Measurements from ENCODE around the gene FBXL20.

The FBXL20 gene

DNA sequence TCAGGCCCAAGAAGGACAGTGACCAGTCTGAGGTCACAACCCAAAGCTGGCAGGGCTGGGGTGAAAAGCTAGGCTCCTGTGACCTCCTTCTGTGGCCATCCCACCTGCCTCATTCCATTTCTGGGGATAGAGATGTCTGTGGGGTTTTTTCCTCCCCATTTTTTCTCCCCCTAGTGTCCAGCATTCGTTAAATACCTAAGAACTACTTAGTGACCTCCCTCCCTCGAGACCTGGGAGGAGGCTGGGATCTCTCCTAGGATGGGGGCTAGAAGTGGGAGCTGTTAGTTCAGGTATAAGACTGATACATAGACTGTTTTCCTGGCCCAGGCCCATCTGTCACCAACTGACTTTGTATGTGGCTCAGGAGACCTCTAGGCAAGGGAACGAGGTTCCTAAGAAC, 155.2 kb downstream of the FBXL20 start:
- TF ChIP-seq, protein P1, sequence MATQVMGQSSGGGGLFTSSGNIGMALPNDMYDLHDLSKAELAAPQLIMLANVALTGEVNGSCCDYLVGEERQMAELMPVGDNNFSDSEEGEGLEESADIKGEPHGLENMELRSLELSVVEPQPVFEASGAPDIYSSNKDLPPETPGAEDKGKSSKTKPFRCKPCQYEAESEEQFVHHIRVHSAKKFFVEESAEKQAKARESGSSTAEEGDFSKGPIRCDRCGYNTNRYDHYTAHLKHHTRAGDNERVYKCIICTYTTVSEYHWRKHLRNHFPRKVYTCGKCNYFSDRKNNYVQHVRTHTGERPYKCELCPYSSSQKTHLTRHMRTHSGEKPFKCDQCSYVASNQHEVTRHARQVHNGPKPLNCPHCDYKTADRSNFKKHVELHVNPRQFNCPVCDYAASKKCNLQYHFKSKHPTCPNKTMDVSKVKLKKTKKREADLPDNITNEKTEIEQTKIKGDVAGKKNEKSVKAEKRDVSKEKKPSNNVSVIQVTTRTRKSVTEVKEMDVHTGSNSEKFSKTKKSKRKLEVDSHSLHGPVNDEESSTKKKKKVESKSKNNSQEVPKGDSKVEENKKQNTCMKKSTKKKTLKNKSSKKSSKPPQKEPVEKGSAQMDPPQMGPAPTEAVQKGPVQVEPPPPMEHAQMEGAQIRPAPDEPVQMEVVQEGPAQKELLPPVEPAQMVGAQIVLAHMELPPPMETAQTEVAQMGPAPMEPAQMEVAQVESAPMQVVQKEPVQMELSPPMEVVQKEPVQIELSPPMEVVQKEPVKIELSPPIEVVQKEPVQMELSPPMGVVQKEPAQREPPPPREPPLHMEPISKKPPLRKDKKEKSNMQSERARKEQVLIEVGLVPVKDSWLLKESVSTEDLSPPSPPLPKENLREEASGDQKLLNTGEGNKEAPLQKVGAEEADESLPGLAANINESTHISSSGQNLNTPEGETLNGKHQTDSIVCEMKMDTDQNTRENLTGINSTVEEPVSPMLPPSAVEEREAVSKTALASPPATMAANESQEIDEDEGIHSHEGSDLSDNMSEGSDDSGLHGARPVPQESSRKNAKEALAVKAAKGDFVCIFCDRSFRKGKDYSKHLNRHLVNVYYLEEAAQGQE (IDR thresholded peaks at IDR 0.05; ENCODE audit: insufficient read depth in 1 of 2, low read depth in 2 of 2, low read length in 2 of 2), result no peak
- TF ChIP-seq FOXP2 (optimal IDR thresholded peaks at IDR 0.05; ENCODE audit: borderline replicate concordance, extremely low read depth, extremely low read length, insufficient read depth) (no peak), SIN3A (IDR thresholded peaks at IDR 0.05; ENCODE audit: borderline replicate concordance, insufficient read depth, low read length) (no peak), TAF1 (IDR thresholded peaks at IDR 0.05; ENCODE audit: borderline replicate concordance, insufficient read depth, low read length) (no peak), POLR2AphosphoS5 (IDR thresholded peaks at IDR 0.05; ENCODE audit: low read depth, low read length) (no peak)

DNA sequence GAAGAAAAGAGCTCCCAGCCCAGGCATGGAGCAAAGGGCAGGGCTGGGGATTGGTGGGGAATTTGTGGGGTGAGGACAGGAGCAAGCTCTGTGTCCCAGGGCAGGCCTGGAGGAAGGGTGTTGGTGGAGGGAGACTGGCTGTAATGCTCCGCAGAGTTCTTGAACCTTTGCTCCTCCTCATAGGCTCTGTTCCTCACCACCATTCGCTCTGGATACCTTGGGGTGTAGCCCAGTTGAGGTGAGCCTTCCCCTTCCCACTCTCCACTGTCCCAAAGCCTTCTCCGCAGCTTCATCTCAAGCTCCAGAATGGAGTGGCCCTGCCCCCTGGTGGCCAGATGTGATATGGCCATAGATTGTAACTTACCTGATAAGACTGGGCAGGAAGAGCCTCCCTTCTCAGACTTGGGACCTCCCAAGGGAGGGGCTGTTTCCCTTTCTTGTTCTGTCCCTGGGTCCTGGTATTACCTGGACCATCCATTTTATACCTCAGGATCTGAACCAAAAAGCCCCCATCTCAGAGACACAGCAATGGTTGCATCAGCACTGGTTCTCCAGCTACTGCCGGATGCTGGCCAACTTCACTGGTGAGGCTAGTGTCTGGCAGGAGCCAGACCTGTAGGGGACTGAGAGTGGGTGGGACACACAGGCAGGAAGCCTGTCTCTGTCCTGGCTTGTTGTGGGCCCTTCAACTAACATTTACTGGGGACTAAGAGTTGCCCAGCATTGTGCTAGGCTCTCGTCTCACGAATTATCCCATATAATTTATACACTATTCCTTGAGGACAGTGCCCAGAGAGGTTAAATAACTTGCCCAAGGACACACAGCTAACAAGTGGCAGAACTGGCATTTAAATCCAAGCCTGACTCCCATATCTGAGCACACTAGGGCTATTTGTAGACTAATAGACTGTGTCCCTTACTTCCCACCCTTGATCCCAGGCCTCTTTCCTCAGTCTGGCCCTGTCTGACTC, 156.5 kb downstream of the FBXL20 start:
- TF ChIP-seq SIN3A (IDR thresholded peaks at IDR 0.05; ENCODE audit: borderline replicate concordance, insufficient read depth, low read length) (no peak), TAF1 (IDR thresholded peaks at IDR 0.05; ENCODE audit: borderline replicate concordance, insufficient read depth, low read length) (no peak), POLR2AphosphoS5 (IDR thresholded peaks at IDR 0.05; ENCODE audit: low read depth, low read length) (no peak), FOXP2 (optimal IDR thresholded peaks at IDR 0.05; ENCODE audit: borderline replicate concordance, extremely low read depth, extremely low read length, insufficient read depth) (no peak)
- TF ChIP-seq, protein P1 (IDR thresholded peaks at IDR 0.05; ENCODE audit: insufficient read depth in 1 of 2, low read depth in 2 of 2, low read length in 2 of 2), result no peak

DNA sequence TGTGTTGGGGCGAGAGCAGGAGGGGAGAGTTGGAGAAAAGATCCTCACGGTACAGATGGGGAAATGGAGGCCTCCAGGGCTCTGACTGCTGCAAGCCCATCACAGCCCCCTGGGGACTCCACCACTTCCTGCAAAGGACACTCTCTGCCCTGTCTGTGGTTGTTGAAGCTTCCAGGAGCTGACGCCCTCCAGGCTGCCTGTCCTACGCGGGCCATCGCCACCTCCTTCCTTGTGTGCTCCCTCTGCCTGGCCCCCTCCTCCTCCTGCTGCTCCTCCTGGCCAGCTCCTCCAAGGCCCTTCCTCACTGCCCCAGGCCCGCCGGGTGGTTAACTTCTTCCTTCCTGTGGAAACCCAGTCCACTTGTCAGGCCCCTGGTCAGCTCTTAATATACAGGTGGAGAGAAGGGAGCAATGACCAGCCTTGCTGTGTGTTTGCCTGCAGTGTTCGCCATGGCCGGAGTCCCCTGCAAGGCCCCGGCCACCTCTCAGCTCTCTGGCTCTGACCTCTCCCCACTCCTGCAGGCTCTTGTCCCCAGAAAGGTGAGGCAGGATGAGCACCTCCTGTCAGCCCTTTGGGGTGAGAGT, 157.3 kb downstream of the FBXL20 start:
- TF ChIP-seq SIN3A (IDR thresholded peaks at IDR 0.05; ENCODE audit: borderline replicate concordance, insufficient read depth, low read length) (no peak), FOXP2 (optimal IDR thresholded peaks at IDR 0.05; ENCODE audit: borderline replicate concordance, extremely low read depth, extremely low read length, insufficient read depth) (peak; percentile 9), POLR2AphosphoS5 (IDR thresholded peaks at IDR 0.05; ENCODE audit: low read depth, low read length) (no peak)

DNA sequence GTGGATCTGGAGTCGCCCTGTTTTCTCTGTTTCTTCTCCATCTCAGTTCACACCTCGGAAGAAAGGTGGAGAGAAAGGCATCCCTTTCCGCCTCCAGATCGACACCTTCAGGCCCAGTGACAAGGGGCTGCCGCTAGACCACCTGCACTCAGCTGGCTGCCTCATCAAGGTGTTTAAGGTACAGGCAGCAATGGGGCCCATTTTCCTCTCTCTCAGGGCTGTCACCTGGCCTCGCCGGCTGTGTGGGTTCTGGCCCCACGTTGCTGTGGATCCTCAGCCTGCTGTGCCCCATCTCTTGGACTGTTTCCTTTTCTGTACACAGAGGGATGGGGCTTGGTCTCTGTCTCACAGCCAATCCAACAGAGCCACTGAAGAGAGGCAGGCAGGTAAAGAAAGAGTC, 158.3 kb downstream of the FBXL20 start:
- TF ChIP-seq TAF1 (IDR thresholded peaks at IDR 0.05; ENCODE audit: borderline replicate concordance, insufficient read depth, low read length), result no peak
- TF ChIP-seq, protein P1 (IDR thresholded peaks at IDR 0.05; ENCODE audit: insufficient read depth in 1 of 2, low read depth in 2 of 2, low read length in 2 of 2), result no peak
- no peak for TF ChIP-seq SIN3A (IDR thresholded peaks at IDR 0.05; ENCODE audit: borderline replicate concordance, insufficient read depth, low read length)
- no peak for TF ChIP-seq FOXP2 (optimal IDR thresholded peaks at IDR 0.05; ENCODE audit: borderline replicate concordance, extremely low read depth, extremely low read length, insufficient read depth)
- TF ChIP-seq POLR2AphosphoS5 (IDR thresholded peaks at IDR 0.05; ENCODE audit: low read depth, low read length), result no peak

DNA sequence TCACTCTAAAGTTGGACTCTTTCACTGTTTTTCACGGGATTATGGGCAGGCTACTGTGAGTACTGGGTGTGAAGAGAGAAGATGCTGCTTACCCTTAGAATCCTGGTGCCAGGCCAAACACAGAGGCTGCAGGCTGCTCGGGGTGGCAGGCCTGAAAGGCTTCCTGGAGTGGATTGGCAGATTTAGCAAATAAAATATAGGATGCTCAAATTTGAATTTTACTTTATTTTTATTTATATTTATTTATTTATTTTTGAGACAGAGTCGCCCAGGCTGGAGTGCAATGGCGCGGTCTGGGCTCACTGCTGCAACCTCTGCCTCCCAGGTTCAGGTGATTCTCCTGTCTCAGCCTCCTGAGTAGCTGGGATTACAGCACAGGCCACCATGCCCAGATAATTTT, 160.8 kb downstream of the FBXL20 start:
- TF ChIP-seq TAF1 (IDR thresholded peaks at IDR 0.05; ENCODE audit: borderline replicate concordance, insufficient read depth, low read length) (no peak), FOXP2 (optimal IDR thresholded peaks at IDR 0.05; ENCODE audit: borderline replicate concordance, extremely low read depth, extremely low read length, insufficient read depth) (no peak)
- TF ChIP-seq, protein P1 (IDR thresholded peaks at IDR 0.05; ENCODE audit: insufficient read depth in 1 of 2, low read depth in 2 of 2, low read length in 2 of 2), result no peak

Measured in PFSK-1 (cell line).